ENCODE measurements around the gene SEMA3A. TPM values are rescaled to one million over a fixed set of nuclear protein-coding genes. Genes with fewer than 3 reads are reported as not detected.

The SEMA3A gene
- total RNA-seq, 1 experiment from 2014 or later = 54.7 TPM

GRCh38 chr7:84196084-84196503, 1.5 kb upstream of the SEMA3A start:
- DNase-seq (ENCODE audit: low spot score) = peak; percentile 62

GRCh38 chr7:84195295-84196060, 889 bp upstream of the SEMA3A start:
- no peak for DNase-seq (ENCODE audit: low spot score)

- DNase-seq (ENCODE audit: low spot score) = no peak
These were observed 842 bp downstream of the SEMA3A start for GRCh38 chr7:84193747-84194146.

GRCh38 chr7:84191842-84192241, 2.7 kb downstream of the SEMA3A start:
- no peak for DNase-seq (ENCODE audit: low spot score)

- no peak for DNase-seq (ENCODE audit: low spot score)
These were observed 3.3 kb downstream of the SEMA3A start for GRCh38 chr7:84191261-84191660.

- DNase-seq (ENCODE audit: low spot score) = no peak
These were observed 4.4 kb downstream of the SEMA3A start for GRCh38 chr7:84190016-84190705.

- DNase-seq (ENCODE audit: low spot score) = peak; percentile 69
These were observed 5.7 kb downstream of the SEMA3A start for GRCh38 chr7:84188786-84189405.

GRCh38 chr7:84187813-84188510, 6.6 kb downstream of the SEMA3A start:
- DNase-seq (ENCODE audit: low spot score) = peak; percentile 68

GRCh38 chr7:84187087-84187805, 7.3 kb downstream of the SEMA3A start:
- DNase-seq (ENCODE audit: low spot score) = no peak

GRCh38 chr7:84183741-84184140, 10.8 kb downstream of the SEMA3A start:
- DNase-seq (ENCODE audit: low spot score) = no peak

- DNase-seq (ENCODE audit: low spot score) = no peak
These were observed 12.3 kb downstream of the SEMA3A start for GRCh38 chr7:84182301-84182700.

- peak; percentile 37 for DNase-seq (ENCODE audit: low spot score)
These were observed 13.0 kb downstream of the SEMA3A start for GRCh38 chr7:84181628-84182027.

- no peak for DNase-seq (ENCODE audit: low spot score)
These were observed 16.7 kb downstream of the SEMA3A start for GRCh38 chr7:84177758-84178412.

GRCh38 chr7:84176716-84177115, 17.9 kb downstream of the SEMA3A start:
- DNase-seq (ENCODE audit: low spot score) = no peak

- no peak for DNase-seq (ENCODE audit: low spot score)
These were observed 19.1 kb downstream of the SEMA3A start for GRCh38 chr7:84175461-84175860.

GRCh38 chr7:84170646-84171045, 23.9 kb downstream of the SEMA3A start:
- no peak for DNase-seq (ENCODE audit: low spot score)

GRCh38 chr7:84162584-84162983, 32.0 kb downstream of the SEMA3A start:
- DNase-seq (ENCODE audit: low spot score) = no peak

- DNase-seq (ENCODE audit: low spot score) = no peak
These were observed 32.5 kb downstream of the SEMA3A start for GRCh38 chr7:84162125-84162524.

GRCh38 chr7:84161398-84161797, 33.2 kb downstream of the SEMA3A start:
- DNase-seq (ENCODE audit: low spot score) = no peak

- DNase-seq (ENCODE audit: low spot score) = no peak
These were observed 35.2 kb downstream of the SEMA3A start for GRCh38 chr7:84159435-84159834.

- no peak for DNase-seq (ENCODE audit: low spot score)
These were observed 37.4 kb downstream of the SEMA3A start for GRCh38 chr7:84157171-84157570.

Measured in H4 (cell line).